Testis (tissue), 2 donors: ENCODE results near the gene WDR27.

Source experiments
- POLR2A ChIP-seq: fragments of 450-650 bp; IDR thresholded peaks from one replicate; pipeline ENCODE4 v1.6.1; 2017; ENCODE audit warnings: antibody characterized with exemption, mild to moderate bottlenecking, moderate library complexity
- TF ChIP-seq, protein P1 (sequence below), 3 experiments: fragments of 450-650 bp in 2 of 3; fragments of 200-600 bp in 1 of 3; sonication (generic) in 1 of 3; IDR thresholded peaks; one replicate each; pipeline ENCODE4 v1.5.1; 2016 to 2019; ENCODE audit warnings: antibody characterized with exemption in 3 of 3, mild to moderate bottlenecking in 2 of 3, moderate library complexity in 1 of 3

DNA sequence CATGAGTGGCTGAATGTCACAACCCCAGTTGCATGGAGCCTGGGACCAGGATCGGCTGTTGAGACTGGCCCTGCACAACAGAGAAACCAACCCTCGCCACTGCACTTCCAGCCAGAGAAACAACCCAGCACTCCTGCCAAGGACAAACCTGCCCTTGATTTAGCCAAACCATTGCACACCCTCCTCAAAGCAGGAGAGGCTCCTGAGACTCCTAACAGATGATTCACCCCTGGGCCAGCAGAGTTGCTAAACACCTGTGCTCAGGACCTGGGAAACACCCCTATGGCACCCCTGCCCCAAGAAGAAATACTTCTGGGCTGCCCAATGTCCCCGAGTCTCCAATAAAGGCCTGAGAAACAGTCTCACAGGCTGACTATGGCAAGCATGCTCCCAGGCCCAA is 17.8 kb downstream of the WDR27 start:
- TF ChIP-seq POLR2A, result no peak
- TF ChIP-seq, protein P1, sequence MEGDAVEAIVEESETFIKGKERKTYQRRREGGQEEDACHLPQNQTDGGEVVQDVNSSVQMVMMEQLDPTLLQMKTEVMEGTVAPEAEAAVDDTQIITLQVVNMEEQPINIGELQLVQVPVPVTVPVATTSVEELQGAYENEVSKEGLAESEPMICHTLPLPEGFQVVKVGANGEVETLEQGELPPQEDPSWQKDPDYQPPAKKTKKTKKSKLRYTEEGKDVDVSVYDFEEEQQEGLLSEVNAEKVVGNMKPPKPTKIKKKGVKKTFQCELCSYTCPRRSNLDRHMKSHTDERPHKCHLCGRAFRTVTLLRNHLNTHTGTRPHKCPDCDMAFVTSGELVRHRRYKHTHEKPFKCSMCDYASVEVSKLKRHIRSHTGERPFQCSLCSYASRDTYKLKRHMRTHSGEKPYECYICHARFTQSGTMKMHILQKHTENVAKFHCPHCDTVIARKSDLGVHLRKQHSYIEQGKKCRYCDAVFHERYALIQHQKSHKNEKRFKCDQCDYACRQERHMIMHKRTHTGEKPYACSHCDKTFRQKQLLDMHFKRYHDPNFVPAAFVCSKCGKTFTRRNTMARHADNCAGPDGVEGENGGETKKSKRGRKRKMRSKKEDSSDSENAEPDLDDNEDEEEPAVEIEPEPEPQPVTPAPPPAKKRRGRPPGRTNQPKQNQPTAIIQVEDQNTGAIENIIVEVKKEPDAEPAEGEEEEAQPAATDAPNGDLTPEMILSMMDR (IDR thresholded peaks at IDR 0.05), result no peak
